DMS53 treated with DMSO at 0.1 percent for 48 hours (cell line): Measurements from ENCODE around the gene PTP4A1.
A peak's percentile ranks its signal among the peaks of the same experiment; 100 is the strongest.
"Not testable (repeated sequence)": the region's sequence is repeated elsewhere in the genome, so short reads cannot be mapped to it uniquely, and the experiment has no call there.

ENCODE experiments used
- DNase-seq: peaks from one replicate; lab custom pipeline; 2025; ENCODE audit not compliant: unreplicated experiment; lab: John Stamatoyannopoulos, UW

PTP4A1 gene

DNA sequence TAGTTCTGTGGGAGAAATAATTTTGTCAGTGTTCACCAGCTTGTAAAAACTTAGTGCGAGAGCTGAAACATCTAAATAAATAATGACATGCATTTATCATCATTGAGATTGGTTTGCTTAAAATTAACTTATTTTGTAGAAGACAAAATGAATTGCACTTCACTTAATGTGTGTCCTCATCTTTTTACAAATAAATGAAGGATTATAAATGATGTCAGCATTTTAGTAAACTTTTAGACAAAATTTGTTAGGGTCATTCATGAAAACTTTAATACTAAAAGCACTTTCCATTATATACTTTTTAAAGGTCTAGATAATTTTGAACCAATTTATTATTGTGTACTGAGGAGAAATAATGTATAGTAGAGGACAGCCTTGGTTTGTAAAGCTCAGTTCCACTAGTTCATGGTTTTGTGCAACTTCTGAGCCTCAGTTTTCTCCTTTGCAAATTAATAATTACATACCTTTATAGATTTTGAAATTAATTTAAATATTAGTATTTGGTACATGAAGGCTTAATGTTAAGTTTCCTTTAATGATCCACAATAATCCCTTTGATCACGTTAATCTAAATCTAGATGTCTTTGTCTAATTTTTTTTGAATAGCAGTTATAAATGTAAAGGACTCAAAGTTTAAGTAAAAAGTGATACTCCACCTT lies 9.2 kb downstream of the PTP4A1 start:
- DNase-seq, result no peak

DNA sequence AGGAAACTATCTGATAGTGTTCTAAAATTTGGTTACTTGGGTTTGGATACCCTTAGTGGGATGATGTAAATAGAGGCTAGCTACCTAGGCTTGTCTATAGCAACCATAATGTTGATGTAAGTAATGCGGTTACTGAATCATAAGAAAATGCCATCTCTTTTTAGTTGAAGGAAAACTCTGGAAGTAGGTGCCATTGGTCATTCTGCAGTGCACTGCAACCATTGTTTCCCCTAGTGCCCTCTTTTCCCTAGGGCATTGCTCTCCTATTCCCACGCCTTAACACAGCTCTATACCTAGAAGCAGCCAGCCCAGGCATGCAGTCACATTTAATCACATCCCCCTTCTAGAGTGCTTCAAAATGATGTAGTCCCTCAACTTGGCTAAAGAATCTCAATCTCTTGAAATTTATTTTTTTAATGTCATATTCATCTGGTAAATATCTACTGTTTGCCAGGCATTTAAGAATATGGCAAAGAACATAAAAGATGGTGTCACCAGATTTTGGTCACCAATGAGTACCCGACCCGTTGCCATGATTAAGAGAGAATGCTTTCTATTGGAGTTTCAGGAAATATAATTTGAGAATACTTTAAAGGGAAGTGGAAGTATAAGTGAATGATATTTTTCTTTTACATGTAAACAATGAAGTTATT lies 10.4 kb downstream of the PTP4A1 start:
- no peak for DNase-seq

DNA sequence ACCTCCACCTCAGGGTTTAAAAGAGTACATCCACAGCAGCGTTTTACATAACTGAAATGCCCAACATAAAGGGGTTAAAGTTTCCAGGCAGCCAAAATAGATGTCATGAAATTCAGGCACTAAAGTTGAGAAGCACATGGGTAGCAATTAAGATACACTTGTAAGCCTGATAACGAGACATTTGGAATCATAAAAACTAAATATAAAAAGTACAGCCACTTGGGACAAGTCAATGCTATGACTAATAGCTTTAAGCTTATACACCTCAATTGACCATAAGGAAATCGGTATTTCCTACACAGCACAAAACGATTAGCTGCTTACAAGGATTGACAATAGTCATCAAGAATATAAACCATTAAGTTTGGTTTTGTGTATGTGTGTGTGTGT lies 11.8 kb downstream of the PTP4A1 start:
- DNase-seq, result no peak

DNA sequence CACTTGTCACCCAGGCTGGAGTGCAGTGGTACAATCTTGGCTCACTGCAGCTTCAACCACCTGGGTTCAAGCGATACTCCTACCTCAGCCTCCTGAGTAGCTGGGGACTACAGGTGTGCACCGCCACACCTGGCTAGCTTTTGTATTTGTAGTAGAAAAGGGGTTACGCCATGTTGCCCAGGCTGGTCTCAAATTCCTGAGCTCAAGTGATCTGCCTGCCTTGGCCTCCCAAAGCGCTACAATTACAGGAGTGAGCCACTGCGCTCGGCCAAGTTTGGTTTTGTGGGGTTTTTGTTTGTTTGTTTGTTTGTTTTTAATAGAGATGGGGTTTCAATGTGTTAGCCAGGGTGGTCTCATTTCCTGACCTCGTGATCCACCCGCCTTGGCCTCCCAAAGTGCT lies 12.3 kb downstream of the PTP4A1 start:
- DNase-seq, result no peak

DNA sequence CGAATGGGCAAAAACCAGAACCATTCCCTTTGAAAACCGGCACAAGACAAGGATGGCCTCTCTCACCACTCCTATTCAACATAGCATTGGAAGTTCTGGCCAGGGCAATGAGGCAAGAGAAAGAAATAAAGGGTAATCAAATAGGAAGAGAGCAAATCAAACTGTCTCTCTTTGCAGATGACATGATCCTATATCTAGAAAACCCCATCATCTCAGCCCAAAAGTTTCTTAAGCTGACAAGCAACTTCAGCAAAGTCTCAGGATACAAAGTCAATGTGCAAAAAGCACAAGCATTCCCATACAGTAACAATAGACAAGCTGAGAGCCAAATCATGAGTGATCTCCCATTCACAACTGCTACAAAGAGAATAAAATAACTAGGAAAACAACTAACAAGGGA lies 13.4 kb downstream of the PTP4A1 start:
- not testable (repeated sequence) for DNase-seq

DNA sequence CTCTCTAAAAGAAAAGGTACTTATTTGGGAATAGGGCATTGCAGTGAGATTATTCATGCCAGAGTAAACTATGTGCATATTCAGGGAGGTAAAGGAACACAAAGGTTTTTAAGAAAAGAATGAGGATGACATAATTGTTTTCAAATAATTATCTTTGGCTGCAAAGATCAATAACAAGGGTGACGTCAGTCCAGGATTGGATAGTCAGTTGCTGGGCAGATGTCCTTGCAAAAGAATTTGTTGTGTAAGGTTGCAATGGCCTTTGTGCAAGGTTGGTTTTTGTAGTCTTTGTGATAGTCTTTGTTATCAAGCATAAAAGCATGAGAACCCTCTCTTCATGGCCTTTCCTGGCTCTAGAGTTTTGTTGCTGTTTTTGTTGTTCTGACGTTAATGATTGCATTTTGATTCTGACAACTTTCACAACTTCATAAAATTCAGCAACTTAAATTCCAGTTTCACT lies 17.7 kb downstream of the PTP4A1 start:
- DNase-seq, result no peak

DNA sequence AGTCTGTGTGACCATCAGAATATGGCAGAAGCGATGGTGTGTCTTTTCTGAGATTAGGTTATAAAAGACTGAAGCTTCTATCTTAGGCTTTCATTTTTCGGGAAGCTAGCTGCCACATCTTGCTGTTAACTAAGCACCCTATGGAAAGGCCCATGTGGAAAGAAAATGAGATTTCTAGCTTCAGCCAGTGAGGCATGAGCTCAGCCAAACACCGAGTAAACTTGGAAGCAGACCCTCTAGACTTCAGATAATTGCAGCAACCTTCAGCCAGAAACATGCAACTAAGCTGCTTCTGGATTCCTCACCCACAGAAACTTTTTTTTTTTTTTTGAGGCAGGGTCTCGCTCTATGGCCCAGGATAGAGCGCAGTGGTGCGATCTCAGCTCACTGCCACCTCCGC lies 20.6 kb downstream of the PTP4A1 start:
- DNase-seq, result no peak

DNA sequence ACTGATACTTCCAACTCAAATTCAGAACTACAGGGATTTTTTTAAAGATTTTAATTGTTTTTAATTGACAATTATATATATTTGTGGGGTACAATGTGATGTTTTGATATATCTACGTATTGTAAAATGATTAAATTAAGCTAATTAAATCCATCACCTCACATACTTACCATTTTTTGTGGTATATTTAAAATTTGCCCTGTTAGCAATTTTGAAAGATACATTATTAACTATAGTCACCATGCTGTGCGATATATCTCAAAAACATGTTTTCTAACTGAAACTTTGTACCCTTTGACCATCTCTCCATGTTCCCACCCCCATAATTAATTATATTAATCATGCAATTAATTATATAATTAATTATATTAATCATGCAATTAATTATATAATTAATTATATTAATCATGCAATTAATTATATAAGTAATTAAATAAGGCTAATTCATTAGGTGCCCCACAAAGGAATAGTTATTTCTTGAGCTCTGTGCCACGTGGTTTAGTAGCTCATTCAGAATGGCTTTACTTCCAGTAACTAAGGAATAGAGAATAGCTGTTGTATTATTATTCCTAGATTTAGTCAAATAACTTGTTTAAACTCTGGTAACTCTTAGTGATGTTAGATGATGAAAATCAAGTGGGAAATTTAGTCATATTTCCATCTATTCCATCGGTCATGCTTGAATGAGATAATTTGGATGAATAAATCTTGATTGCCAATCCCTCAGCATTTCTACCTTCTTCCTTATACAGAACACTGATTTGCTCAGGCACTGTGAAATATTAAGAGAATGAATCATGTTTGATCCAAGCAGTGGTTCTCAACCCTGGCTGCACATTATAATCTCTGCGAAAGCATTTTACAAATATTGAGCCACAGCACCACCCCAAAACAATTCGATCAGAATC lies 25.1 kb downstream of the PTP4A1 start:
- DNase-seq, result peak; percentile 41

DNA sequence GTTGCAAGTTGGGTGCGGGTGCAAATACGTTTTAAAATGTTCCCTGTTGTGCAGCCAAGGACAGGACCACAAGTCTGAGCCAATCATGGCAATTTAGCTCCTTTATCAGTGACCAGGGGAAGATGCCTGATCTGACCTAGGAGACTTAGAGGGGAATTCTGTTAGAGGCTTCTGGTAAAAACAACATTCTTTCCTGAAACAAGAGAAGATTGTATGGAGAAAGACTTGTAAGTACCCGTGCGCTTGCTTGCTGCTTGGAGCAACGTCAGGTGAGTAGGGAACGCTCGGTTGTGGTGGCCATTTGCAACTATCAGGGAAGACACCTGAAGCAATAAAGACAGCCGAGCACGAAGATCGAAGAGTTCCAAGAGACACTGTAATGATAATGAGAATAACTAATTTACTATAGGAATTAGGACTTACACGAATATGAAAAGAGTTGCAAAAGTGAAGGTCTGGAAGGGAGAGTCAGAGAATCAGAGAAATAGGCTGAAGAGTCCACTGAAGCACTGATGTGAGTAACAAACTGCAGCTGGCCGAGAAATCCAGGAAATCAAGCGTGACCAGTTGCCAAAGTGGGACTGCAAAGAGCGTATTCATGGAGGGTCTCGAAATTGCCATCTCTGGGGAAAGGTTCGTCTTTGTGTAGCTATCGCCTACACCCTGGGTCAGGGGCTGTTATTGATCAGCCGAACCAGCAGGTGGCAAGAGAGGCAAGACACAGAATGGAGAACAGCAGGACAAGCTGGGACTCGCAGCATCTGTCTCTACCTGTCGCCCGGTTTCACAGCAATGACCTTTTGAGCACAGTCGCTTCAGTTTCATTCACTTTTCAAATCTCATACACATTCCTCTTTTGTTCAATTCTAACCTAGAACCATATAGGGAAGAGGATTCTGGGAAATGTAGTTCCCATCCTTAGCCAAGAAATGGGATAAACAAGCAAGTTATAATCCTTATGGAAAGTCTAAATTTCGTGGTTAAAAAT lies 26.1 kb downstream of the PTP4A1 start:
- peak; percentile 87 for DNase-seq

DNA sequence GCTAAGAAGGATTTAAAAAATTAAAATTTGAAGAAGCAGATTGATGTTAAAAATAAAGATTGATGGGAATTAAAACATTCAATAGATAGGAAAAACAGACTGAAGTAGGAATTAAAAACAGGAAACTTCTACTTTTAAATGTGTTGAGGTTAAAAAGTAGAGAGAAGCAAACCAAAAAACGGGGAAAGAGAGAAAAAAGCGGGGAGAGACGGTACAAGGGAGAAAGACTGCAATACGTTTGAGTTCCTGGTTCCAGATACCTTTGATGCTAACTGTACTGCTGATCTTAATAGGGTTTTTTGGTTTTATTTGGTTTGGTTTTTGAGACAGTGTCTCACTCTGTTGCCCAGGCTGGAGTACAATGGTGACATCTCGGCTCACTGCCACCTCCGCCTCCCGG lies 27.0 kb downstream of the PTP4A1 start:
- no peak for DNase-seq

DNA sequence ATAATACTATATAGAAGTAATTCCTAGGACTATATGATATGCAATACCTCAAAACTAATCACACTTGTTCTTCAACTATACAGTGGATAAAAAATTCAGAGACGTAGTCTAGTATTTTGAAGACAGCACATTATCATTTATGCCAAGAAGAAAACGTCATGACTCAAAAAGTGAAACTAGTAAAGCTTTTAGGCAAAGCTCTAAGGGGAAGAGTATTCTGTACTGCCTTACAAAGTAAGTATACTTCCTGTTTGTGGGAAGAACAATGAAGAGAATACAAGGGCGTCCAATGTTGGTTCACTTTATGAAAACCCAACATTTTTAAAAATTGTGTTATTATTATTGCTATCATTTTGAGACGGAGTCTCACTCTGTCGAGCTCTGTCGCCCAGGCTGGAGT lies 27.9 kb downstream of the PTP4A1 start:
- no peak for DNase-seq

DNA sequence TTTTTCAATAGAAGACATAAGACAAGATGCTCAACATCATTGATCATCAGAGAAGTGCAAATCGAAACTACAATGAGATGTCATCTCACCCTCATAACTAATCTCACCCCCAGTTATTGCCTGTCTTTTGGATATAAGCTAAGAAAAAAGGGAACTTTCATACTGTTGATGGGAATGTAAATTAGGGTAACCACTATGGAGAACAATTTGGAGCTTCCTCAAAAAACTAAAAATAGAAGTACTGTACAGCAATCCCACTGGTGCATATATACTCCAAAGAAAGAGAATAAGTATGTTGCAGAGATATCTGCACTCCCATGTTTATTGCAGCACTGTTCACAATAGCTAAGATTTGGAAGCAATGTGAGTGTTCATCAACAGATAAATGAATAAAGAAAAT lies 37.0 kb downstream of the PTP4A1 start:
- no peak for DNase-seq

DNA sequence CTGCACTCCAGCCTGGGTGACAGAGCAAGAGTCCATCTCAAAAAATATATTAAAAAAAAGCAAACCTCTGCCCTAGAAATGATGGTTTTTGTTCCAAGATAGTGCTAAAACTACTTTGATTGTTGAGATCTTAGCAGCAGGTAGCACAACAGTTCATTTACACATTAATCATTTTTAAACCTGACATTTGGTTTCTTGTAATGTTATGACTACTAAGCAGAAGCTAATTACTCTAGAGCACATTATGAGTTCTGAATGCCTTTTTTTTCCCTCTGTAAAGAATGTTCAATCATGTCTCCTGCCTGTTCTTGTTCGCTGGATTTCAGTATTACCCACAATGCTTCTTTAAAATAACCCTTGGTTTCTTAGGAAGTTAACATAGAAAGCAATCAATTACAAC lies 38.7 kb downstream of the PTP4A1 start:
- no peak for DNase-seq

DNA sequence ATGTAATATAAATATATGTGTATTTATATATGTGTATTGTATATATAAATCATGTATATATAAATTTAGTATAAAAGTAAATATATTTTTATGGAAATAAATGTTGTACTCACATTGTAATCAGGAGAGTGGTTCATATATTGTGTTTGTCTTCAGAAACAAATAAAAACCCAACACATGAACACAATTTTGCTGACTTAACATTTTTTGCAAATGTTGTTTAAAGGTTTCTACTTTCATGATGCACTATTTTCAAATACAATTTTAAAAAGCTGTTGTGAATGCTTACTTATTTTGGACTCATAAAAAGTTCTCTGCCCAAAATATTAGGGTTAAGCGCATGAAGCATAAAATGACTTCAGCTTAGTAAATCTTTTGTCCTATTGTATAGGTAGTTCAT lies 39.3 kb downstream of the PTP4A1 start:
- DNase-seq, result no peak

DNA sequence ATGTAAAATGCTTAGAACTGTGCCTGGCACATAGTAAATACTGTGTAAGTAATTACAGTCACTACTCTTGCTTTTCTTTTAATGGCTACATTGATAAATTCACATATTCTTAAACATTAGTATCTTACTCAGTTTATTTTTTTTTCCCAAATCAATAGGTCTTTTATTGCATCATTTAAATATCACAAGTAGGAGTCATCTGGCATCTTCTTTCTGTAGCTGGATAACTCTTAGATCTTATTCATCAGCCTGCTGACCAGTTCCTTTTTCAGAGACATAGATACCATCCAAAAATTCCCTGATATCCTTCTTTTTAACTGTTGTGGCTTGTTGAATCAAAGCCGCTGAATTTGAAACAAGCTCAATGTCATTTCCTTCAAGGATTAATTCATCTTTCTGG lies 43.3 kb downstream of the PTP4A1 start:
- DNase-seq, result no peak
